Tongue (tissue), 2 donors: ENCODE results near the gene ANAPC15. TPM values are rescaled to one million over a fixed set of nuclear protein-coding genes. Genes with fewer than 3 reads are reported as not detected.

Experiments used
- small RNA-seq: library from RNA; depleted of rRNA; stranded (forward); fragments of <200 nt; gene quantifications from one replicate; pipeline ENCODE3, GENCODE V24; 2014; ENCODE audit warnings: low replicate concordance
- total RNA-seq: library from RNA; depleted of rRNA; stranded (reverse); fragments of >200 nt; gene quantifications from one replicate; pipeline ENCODE4 v1.2.3, GENCODE V29; 2014

The ANAPC15 gene
- total RNA-seq, 1 donor from 2014 or later, result 13.5 TPM

Small RNAs within 50 kb of the gene (small RNA-seq; reads per million reads assigned to genes)
- gene MIR3165, result not detected

Other genes with a start within 250 kb of the ANAPC15 start
- not detected for gene DEFB131B, start 234.2 kb downstream of the ANAPC15 start, total RNA-seq
- gene XNDC1N, start 184.1 kb downstream of the ANAPC15 start, total RNA-seq, result 9.4 TPM
- gene RNF121, start 183.6 kb downstream of the ANAPC15 start, total RNA-seq, result 27.7 TPM
- gene IL18BP, start 113.8 kb downstream of the ANAPC15 start, total RNA-seq, result 4.8 TPM
- 260 TPM for gene NUMA1, start 32.2 kb downstream of the ANAPC15 start, total RNA-seq
- 8.8 TPM for gene LRRC51, start 31.8 kb downstream of the ANAPC15 start, total RNA-seq
- gene LAMTOR1, start 9.4 kb downstream of the ANAPC15 start, total RNA-seq, result 40.7 TPM
- not detected for gene TOMT, start 6.8 kb downstream of the ANAPC15 start, total RNA-seq
- gene FOLR3, start 23.0 kb upstream of the ANAPC15 start, total RNA-seq, result not detected
- 1.6 TPM for gene FOLR1, start 79.4 kb upstream of the ANAPC15 start, total RNA-seq
- gene FOLR2, start 104.1 kb upstream of the ANAPC15 start, total RNA-seq, result 5.6 TPM
- 77.6 TPM for gene INPPL1, start 112.1 kb upstream of the ANAPC15 start, total RNA-seq
- gene PHOX2A, start 131.5 kb upstream of the ANAPC15 start, total RNA-seq, result not detected